Measurements from ENCODE around the gene LYZ. TPM values are rescaled to one million over a fixed set of nuclear protein-coding genes. Genes with fewer than 3 reads are reported as not detected.

Gene LYZ
- total and polyA plus RNA-seq, 11 donors = 2.4 to 316 (median 13.8) TPM

DNA sequence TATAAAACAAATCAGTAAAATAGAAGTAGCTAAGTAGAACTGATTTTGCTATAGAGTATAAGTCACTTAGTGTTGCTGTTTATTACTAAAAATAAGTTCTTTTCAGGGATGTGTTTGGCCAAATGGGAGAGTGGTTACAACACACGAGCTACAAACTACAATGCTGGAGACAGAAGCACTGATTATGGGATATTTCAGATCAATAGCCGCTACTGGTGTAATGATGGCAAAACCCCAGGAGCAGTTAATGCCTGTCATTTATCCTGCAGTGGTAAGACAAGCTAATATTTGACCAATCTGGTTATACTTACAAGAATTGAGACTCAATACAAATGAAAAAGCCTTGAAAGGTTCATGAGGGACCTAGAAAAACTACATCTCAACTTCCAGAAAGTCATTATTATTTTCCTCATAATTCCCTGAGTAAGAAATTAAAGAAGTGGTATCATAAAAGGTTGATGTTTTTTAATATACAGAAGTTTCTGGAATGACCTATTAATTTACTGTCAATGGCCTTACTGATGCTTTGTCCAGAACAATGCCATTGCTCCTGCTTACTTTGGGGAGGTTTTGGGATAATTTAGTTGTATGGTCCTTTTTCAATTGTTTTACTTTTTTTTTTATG lies 1.9 kb downstream of the LYZ start:
- TF ChIP-seq POLR2A (IDR thresholded peaks at IDR 0.05) = no peak
- TF ChIP-seq, protein P1, sequence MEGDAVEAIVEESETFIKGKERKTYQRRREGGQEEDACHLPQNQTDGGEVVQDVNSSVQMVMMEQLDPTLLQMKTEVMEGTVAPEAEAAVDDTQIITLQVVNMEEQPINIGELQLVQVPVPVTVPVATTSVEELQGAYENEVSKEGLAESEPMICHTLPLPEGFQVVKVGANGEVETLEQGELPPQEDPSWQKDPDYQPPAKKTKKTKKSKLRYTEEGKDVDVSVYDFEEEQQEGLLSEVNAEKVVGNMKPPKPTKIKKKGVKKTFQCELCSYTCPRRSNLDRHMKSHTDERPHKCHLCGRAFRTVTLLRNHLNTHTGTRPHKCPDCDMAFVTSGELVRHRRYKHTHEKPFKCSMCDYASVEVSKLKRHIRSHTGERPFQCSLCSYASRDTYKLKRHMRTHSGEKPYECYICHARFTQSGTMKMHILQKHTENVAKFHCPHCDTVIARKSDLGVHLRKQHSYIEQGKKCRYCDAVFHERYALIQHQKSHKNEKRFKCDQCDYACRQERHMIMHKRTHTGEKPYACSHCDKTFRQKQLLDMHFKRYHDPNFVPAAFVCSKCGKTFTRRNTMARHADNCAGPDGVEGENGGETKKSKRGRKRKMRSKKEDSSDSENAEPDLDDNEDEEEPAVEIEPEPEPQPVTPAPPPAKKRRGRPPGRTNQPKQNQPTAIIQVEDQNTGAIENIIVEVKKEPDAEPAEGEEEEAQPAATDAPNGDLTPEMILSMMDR (IDR thresholded peaks at IDR 0.05) = no peak
- H3K27me3 ChIP-seq = no peaks in the 10 kb centered on the region
- intact Hi-C loops (cut with DNase I) = loop anchor here in 2 of 10 donors (10.0 kb wide), 2 partner anchors 195 to 235 kb away; partner anchors contain the start of gene CCT2 (in 1 of the 2)
- H3K4me3 ChIP-seq = peak overlapping the region in 3 of 12 donors; percentile 8 to 38 (median 20)
- DNase-seq = no peak
- WGBS, 4 donors = 57 to 80% (median 77%) methylated on average over 2 of the region's 2 CpGs
- H3K9me3 ChIP-seq = no peaks in the 10 kb centered on the region
- no peak for ATAC-seq
- peaks cover 0 to 9% (median 0%) of the 10 kb centered on the region in 12 donors for H3K4me1 ChIP-seq
- peaks cover 0 to 11% (median 0%) of the 10 kb centered on the region in 9 donors for H3K36me3 ChIP-seq
- peak overlapping the region in 1 of 12 donors; percentile 22 for H3K27ac ChIP-seq

DNA sequence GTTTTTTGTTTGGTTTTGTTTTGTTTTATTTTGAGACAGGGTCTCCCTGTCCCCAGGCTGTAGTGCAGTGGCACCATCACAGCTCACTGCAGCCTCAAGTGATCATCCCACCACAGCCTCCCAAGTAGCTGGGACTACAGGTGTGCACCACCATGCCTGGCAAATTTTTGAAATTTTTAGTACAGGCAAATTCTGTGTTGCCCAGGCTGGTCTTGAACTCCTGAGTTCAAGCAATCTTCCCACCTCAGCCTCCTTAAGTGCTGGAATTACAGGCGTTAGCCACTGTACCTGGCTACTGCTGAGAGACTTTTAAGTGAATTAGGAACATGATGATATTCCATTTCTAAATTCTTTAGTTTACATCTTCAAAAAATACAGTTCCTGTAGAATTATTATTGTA lies 2.6 kb downstream of the LYZ start:
- peak overlapping the region in 1 of 12 donors; percentile 22 for H3K27ac ChIP-seq
- peaks cover 0 to 9% (median 0%) of the 10 kb centered on the region in 12 donors for H3K4me1 ChIP-seq
- peaks cover 0 to 11% (median 0%) of the 10 kb centered on the region in 9 donors for H3K36me3 ChIP-seq
- intact Hi-C loops (cut with DNase I) = loop anchor here in 2 of 10 donors (10.0 kb wide), 2 partner anchors 196 to 234 kb away; partner anchors contain the start of gene CCT2 (in 1 of the 2)
- no peak for TF ChIP-seq POLR2A (IDR thresholded peaks at IDR 0.05)
- DNase-seq = no peak
- WGBS, 4 donors = 85 to 96% (median 88%) methylated on average over 1 of the region's 1 CpG
- H3K27me3 ChIP-seq = no peaks in the 10 kb centered on the region
- H3K4me3 ChIP-seq = peak overlapping the region in 1 of 12 donors; percentile 38
- no peaks in the 10 kb centered on the region for H3K9me3 ChIP-seq
- no peak for ATAC-seq

DNA sequence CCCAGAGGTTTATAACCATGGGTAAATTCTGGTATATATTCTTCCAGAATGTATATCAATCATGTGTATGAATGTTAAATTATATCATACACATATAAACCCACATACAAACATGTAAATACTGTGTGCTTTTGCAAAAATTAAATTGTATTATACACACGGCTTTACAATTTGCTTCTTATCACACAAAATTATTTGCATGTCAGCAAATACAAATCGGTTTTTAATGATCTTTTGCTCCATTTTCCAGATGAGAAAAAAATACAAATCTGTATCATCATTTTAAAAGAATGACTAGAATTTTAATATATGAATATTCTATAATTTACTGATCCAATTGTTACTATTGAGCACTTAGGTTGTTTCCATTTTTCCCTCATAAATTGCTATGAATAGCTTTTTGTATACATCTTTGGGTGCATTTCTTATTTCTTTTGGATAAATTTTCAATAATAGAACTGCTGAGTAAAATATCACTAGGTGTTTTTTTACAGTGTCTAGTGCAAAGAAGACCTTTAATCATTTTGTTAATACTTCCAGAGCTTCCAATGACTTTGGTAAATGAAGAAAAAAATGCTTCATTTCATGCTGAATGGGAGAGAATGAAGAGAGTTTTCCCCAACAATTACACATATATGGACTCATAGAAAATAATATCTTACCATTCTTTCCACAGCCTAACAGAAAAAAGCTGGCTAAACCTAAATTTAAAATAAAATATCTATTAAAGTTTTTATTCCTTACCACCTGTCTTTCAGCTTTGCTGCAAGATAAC lies 3.5 kb downstream of the LYZ start:
- no peaks in the 10 kb centered on the region for H3K9me3 ChIP-seq
- 79 to 83% (median 81%) methylated on average over 2 of the region's 2 CpGs for WGBS, 4 donors
- H3K4me3 ChIP-seq = peak overlapping the region in 1 of 12 donors; percentile 38
- intact Hi-C loops (cut with DNase I) = loop anchor here in 2 of 10 donors (10.0 kb wide), 2 partner anchors 197 to 233 kb away; partner anchors contain the start of gene CCT2 (in 1 of the 2)
- peaks cover 0 to 9% (median 0%) of the 10 kb centered on the region in 12 donors for H3K4me1 ChIP-seq
- H3K27ac ChIP-seq = no peak overlapping the region
- DNase-seq (no peak), ATAC-seq (no peak)
- H3K36me3 ChIP-seq = peaks cover 0 to 11% (median 0%) of the 10 kb centered on the region in 9 donors
- no peak for TF ChIP-seq POLR2A (IDR thresholded peaks at IDR 0.05)
- TF ChIP-seq, protein P1 (IDR thresholded peaks at IDR 0.05) = no peak
- no peaks in the 10 kb centered on the region for H3K27me3 ChIP-seq

GRCh38 chr12:69352904-69353303 lies 4.7 kb downstream of the LYZ start:
- DNase-seq = no peak
- no peak overlapping the region for H3K4me3 ChIP-seq
- TF ChIP-seq, protein P1 (IDR thresholded peaks at IDR 0.05) = no peak
- TF ChIP-seq POLR2A (IDR thresholded peaks at IDR 0.05) = no peak
- ATAC-seq = no peak
- peaks cover 0 to 7% (median 0%) of the 10 kb centered on the region in 12 donors for H3K4me1 ChIP-seq
- peaks cover 0 to 11% (median 0%) of the 10 kb centered on the region in 9 donors for H3K36me3 ChIP-seq
- no peaks in the 10 kb centered on the region for H3K9me3 ChIP-seq
- H3K27ac ChIP-seq = no peak overlapping the region
- intact Hi-C loops (cut with DNase I) = loop anchor here in 2 of 10 donors (10.0 kb wide), 2 partner anchors 198 to 232 kb away; partner anchors contain the start of gene CCT2 (in 1 of the 2)
- no peaks in the 10 kb centered on the region for H3K27me3 ChIP-seq
- 89 to 94% (median 92%) methylated on average over 5 of the region's 5 CpGs for WGBS, 4 donors

All from heart left ventricle (tissue), 16 donors.